ENCODE results near the gene CACNA1G. TPM values are rescaled to one million over a fixed set of nuclear protein-coding genes. Genes with fewer than 3 reads are reported as not detected.
A peak's percentile ranks its signal among the peaks of the same experiment; 100 is the strongest.

Gene CACNA1G
- total and polyA plus RNA-seq, 9 of the 15 experiments (the other 6 are each of a cell fraction or from before 2014, with no cell fraction given), result 0.01 TPM; not detected in 8

DNA sequence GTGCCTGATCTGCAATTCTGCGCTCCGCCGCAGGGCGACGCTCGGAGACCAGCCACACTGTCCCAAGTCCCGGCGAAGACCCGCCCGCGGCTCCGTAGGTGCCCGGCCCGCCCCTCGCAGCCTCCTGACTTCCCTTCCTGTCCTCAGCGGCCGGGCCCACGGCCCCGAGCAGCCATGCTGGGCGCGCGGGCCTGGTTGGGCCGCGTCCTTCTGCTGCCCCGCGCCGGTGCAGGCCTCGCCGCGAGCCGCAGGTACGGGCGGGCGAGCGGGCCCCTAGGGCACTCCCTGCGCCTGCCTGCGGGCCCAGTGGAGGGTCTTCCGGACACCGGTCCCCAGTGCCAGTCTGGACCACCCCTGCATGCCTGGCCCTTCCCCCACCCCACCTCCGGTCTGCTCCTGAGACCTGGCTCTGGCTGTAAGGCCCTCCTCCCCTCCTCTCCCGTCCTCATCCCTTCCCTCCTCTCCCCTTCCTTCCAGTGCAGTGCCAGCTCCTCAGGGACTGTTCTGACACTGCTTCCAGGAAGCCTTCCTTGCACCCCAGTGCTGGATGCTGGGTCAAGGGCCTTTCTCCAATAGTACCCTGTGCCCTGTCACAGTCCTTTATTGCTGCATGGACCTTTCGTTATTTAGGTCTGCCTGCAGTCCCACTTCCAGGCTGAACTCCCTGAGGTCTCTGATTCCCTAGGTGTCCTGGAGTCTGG, 13.3 kb upstream of the CACNA1G start, which contains the start of gene SPATA20 (continued):
- TF ChIP-seq, protein P1, sequence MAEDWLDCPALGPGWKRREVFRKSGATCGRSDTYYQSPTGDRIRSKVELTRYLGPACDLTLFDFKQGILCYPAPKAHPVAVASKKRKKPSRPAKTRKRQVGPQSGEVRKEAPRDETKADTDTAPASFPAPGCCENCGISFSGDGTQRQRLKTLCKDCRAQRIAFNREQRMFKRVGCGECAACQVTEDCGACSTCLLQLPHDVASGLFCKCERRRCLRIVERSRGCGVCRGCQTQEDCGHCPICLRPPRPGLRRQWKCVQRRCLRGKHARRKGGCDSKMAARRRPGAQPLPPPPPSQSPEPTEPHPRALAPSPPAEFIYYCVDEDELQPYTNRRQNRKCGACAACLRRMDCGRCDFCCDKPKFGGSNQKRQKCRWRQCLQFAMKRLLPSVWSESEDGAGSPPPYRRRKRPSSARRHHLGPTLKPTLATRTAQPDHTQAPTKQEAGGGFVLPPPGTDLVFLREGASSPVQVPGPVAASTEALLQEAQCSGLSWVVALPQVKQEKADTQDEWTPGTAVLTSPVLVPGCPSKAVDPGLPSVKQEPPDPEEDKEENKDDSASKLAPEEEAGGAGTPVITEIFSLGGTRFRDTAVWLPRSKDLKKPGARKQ (CRISPR knock-in tag; IDR thresholded peaks at IDR 0.05), result 0 out of 2 replicates have a peak, but pooled peaks have one; percentile 39
- TF ChIP-seq, protein P2, sequence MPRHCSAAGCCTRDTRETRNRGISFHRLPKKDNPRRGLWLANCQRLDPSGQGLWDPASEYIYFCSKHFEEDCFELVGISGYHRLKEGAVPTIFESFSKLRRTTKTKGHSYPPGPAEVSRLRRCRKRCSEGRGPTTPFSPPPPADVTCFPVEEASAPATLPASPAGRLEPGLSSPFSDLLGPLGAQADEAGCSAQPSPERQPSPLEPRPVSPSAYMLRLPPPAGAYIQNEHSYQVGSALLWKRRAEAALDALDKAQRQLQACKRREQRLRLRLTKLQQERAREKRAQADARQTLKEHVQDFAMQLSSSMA (CRISPR knock-in tag; IDR thresholded peaks at IDR 0.05), result no peak

DNA sequence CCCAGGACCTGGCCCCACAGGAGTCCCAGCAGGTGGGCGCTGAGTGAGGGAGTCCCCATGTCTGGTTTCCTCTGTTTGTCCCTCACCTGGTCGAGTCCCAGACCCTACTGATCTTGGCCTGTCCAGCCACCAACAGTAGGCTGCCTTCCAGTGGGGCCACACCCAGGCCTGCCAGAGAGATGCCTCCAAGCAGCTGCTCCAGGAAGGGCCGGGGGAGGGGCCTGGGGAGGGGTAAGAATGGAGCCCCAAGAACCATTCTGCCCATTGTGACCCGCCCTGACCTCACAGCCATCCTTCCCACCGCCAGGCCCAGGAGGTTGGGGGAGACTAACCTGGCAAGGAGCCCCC, 12.8 kb upstream of the CACNA1G start:
- Histone ChIP-seq H3K79me2 (ENCODE audit: control insufficient read depth, insufficient read depth, low read length) (no peaks in the 10 kb centered on the region), H3K27ac (ENCODE audit: extremely low read depth, low read depth, low read length) (no peak overlapping the region), H3K27me3 (ENCODE audit: control insufficient read depth in 2 of 2, insufficient read depth in 2 of 2, low read length in 2 of 2) (0 out of 5 replicates have a peak, but pooled peaks cover 0 to 6% of the 10 kb centered on the region in 2 experiments), H3K9ac (ENCODE audit: insufficient read depth in 1 of 2, low read depth in 2 of 2, low read length in 2 of 2) (peak overlapping the region in 1 of 2 experiments; percentile 87; a peak in 2 of 4 replicates), H3K9me3 (replicated peaks; ENCODE audit: control insufficient read depth, insufficient read depth, low read depth, low read length) (no peaks in the 10 kb centered on the region), H3K4me2 (ENCODE audit: insufficient read depth, low read length) (peak overlapping the region; percentile 67), H3K36me3 (ENCODE audit: control insufficient read depth, insufficient read depth, low read length) (no peaks in the 10 kb centered on the region), H3K4me3 (no peak overlapping the region), H2AFZ (ENCODE audit: low read depth, low read length) (peak overlapping the region; percentile 81), H3K9me1 (ENCODE audit: control insufficient read depth, insufficient read depth, low read length) (no peaks in the 10 kb centered on the region), H3K4me1 (replicated peaks in 1 of 2; ENCODE audit: control insufficient read depth in 2 of 2, insufficient read depth in 2 of 2, low read length in 2 of 2) (peaks cover 11 to 48% of the 10 kb centered on the region in 2 experiments; a peak in 4 of 5 replicates), H4K20me1 (replicated peaks; ENCODE audit: control insufficient read depth, insufficient read depth, low read length) (no peaks in the 10 kb centered on the region; the same call in 1 of the 2 replicates)
- intact Hi-C loops (cut with micrococcal nuclease), result loop anchor here (1.0 to 5.0 kb wide), 4 partner anchors 65 to 395 kb away; no protein-coding TSS in a partner anchor
- CTCF ChIA-PET (ENCODE audit: low intra/inter-chr PET ratio), result interaction anchor here (0.8 to 2.5 kb wide), 4 partner anchors 65 to 133 kb away, joined by 3 to 9 read pairs (median 6); no protein-coding TSS in a partner anchor
- DNase-seq (ENCODE audit: extremely low read depth in 1 of 4, low spot score in 3 of 4) (no peak), ATAC-seq (no peak), FAIRE-seq (no peak)
- in situ Hi-C loops (cut with MboI), result loop anchor here (5.0 to 10.0 kb wide), 4 partner anchors 80 to 407 kb away; no protein-coding TSS in a partner anchor
- POLR2A ChIA-PET, result interaction anchor here (0.7 kb wide), 1 partner anchor 125 kb away, joined by 3 read pairs; no protein-coding TSS in a partner anchor
- 36% methylated on average over 5 of the region's 5 CpGs for WGBS (ENCODE audit: insufficient coverage, low coverage, missing lambda C conversion rate)
- no TSS peak for BruUV-seq (replicated peaks)
- TF ChIP-seq ERF (CRISPR knock-in tag; IDR thresholded peaks at IDR 0.05), result no peak
- TF ChIP-seq RHOXF2B (CRISPR knock-in tag; conservative IDR thresholded peaks at IDR 0.05), result no peak
- TF ChIP-seq MITF (IDR thresholded peaks at IDR 0.05), result no peak
- TF ChIP-seq E2F6 (IDR thresholded peaks at IDR 0.05; ENCODE audit: borderline replicate concordance in 1 of 2, extremely low read depth in 1 of 2, insufficient read depth in 1 of 2, insufficient read length in 1 of 2, low read depth in 1 of 2, low read length in 1 of 2, poor library complexity in 1 of 2, severe bottlenecking in 1 of 2), result no peak
